Keratinocyte (primary cell): ENCODE data around the gene CCDC92.

Experiments used
- CTCF ChIP-seq, 3 experiments: IDR thresholded peaks in 1 of 3; conservative IDR thresholded peaks in 1 of 3; optimal IDR thresholded peaks in 1 of 3; 2 replicates in 2 of 3; 3 replicates in 1 of 3; pipeline versions ENCODE3 to v1.5.1; 2011; ENCODE audit warnings: low read length in 3 of 3, mild to moderate bottlenecking in 3 of 3, moderate library complexity in 2 of 3, control low read depth in 1 of 3, inconsistent platforms in 1 of 3; ENCODE audit not compliant: insufficient read depth in 2 of 3; ENCODE audit errors: extremely low read depth in 1 of 3
- EZH2 ChIP-seq: IDR thresholded peaks from one replicate; pipeline ENCODE4 v1.6.1; 2012; ENCODE audit warnings: inconsistent platforms, mild to moderate bottlenecking, low read length, moderate library complexity

- TF ChIP-seq CTCF (optimal IDR thresholded peaks at IDR 0.05 in 1 of 3, IDR thresholded peaks at IDR 0.05 in 1 of 3, conservative IDR thresholded peaks at IDR 0.05 in 1 of 3; ENCODE audit: extremely low read depth in 1 of 3, insufficient read depth in 2 of 3, low read length in 3 of 3) (no peak), EZH2 (no peak)
Observed at GRCh38 chr12:124006085-124006845, 33.6 kb upstream of the CCDC92 start.
